ENCODE data around the gene FAM83C. TPM values are rescaled to one million over a fixed set of nuclear protein-coding genes. Genes with fewer than 3 reads are reported as not detected.

FAM83C gene
- total RNA-seq, 1 donor = not detected

- no peak for TF ChIP-seq CTCF (IDR thresholded peaks at IDR 0.05; ENCODE audit: insufficient read depth, low read length)
- DNase-seq (ENCODE audit: low read depth) = no peak
- H3K4me3 ChIP-seq (ENCODE audit: low read depth, low read length) = no peak overlapping the region
Measured at GRCh38 chr20:35333606-35334005, 41.4 kb upstream of the FAM83C start.

DNA sequence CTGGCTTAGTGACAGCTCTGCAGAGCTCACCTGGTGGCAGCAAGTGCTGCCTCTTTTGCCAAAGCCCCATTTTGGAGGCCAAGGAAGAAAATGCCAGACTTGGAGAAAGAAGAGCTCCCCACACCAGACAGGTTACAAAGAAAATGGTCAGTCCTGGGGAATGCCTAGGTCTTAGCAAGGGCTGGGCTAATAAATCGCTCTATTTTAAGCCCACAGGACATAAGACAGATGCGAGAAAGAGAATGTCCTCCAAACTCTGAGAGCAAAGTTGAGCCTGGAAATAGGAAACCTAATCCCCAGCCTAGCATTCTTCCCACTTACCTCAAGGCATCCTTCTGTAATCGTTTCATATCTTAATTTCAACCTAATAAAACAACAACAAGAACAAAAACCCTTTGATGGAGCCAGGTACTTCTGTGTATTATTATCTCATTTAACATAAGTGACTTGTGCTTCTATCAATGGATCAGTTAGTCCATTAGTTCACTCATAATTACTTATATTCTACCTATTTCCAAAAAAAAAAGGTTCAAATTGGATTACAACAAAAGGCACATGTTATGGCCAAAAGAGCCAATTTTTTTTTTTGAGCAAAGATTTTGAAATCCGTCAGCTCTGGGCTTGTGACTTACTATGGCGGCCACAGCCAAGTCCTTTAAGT, 40.4 kb upstream of the FAM83C start:
- TF ChIP-seq CTCF (IDR thresholded peaks at IDR 0.05; ENCODE audit: insufficient read depth, low read length) = no peak
- no peak for DNase-seq (ENCODE audit: low read depth)
- no peak overlapping the region for H3K4me3 ChIP-seq (ENCODE audit: low read depth, low read length)

GRCh38 chr20:35329435-35330139, 37.4 kb upstream of the FAM83C start:
- no peak for DNase-seq (ENCODE audit: low read depth)
- H3K4me3 ChIP-seq (ENCODE audit: low read depth, low read length) = no peak overlapping the region
- peak; percentile 52 for TF ChIP-seq CTCF (IDR thresholded peaks at IDR 0.05; ENCODE audit: insufficient read depth, low read length)

GRCh38 chr20:35328689-35329088, 36.5 kb upstream of the FAM83C start:
- no peak for DNase-seq (ENCODE audit: low read depth)
- no peak for TF ChIP-seq CTCF (IDR thresholded peaks at IDR 0.05; ENCODE audit: insufficient read depth, low read length)
- H3K4me3 ChIP-seq (ENCODE audit: low read depth, low read length) = no peak overlapping the region

DNA sequence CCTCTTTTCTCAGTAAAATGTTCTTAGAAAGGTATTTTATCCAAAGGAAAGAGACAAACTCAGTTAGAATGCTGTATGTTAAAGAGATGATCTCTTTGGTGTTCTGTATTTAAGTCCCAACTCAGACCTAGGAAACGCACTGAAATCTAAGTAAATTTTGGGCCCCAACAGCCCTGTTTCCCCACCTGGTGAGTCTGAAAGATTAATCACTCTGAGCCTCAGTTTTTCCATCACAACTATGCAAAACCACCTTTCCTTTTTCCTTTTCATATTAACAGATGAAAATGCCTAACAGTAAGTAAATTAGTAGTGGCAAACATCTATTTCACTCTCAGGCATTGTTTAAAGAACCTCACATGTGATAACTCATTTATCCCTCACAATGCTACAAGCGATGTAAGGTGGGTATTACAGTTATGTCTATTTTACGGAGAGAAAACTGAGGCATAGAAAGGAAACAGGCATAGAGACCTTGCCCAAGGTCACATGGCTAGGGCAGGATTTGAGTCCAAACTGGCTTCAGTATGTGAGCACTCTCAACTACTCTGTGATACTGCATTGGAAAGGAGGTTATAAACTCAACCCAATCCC, 36.0 kb upstream of the FAM83C start:
- TF ChIP-seq CTCF (IDR thresholded peaks at IDR 0.05; ENCODE audit: insufficient read depth, low read length) = no peak
- no peak overlapping the region for H3K4me3 ChIP-seq (ENCODE audit: low read depth, low read length)

GRCh38 chr20:35327074-35327976, 35.1 kb upstream of the FAM83C start:
- no peak for TF ChIP-seq CTCF (IDR thresholded peaks at IDR 0.05; ENCODE audit: insufficient read depth, low read length)
- no peak for DNase-seq (ENCODE audit: low read depth)
- H3K4me3 ChIP-seq (ENCODE audit: low read depth, low read length) = no peak overlapping the region

More for the DNA sequence above, 36.0 kb upstream of the FAM83C start:
- no peak for DNase-seq (ENCODE audit: low read depth)
